DMS53 treated with DMSO at 0.1 percent for 48 hours (cell line): ENCODE measurements around the gene MYL6B.
"Not testable (repeated sequence)": the region's sequence is repeated elsewhere in the genome, so short reads cannot be mapped to it uniquely, and the experiment has no call there.

Experiments
- DNase-seq: peaks from one replicate; lab custom pipeline; 2025; ENCODE audit not compliant: unreplicated experiment; lab: John Stamatoyannopoulos, UW

MYL6B gene

DNA sequence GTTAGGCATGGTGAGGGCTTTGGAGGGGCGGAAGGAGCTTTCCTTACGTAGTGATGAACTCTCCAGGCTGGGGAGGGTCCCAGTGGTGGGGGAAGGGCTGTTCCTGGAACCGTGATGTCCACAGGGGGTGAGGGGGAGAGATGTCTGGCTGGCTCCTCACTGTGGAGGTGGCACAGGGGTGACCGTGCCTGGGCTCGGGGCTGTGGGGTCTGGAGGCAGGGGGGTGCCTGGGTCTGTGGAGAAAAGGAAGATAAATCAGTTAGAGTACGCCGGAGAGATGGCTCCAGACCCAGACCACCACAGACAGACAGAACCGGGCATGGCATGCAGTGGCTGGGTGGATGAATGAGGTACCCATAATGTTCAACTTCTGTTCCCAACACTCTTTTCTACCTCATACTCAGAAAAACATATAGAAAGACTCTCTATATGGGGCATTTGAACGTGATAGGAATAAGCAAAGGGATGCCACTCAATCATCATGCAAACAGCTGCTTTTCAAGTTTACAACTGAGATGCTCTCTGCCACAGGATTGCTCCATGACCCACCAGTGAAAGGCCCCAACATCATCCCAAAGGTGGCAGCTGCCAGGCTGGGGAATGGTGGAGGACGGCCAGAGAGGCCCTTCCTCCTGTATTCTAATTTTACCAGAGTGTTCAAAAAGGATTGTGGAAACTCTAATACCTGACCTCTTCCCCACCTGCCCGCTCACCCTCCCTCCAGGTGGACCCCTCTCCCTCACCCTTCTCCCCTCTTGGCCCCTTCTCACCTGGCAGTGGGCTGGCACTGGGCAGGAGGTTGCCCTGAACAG, 11.4 kb downstream of the MYL6B start:
- DNase-seq, result no peak

DNA sequence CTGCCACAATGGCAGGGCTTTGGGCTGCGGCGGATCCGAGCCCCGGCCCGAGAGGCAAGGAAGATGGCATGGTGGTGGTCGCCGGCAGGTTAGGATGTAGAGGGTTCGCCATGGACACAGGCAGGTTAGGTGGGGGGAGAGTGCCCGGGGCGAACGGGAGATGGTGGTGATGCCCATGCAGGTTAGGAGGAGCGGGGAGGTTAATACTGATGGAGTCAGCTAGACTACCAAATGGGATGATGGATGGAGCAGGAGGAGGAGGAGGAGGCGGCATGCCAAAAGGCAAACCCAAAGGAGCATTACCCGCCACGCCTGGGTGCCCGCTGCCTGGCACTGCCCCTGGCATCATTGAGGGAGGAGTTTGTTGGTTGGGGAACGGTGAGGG, 11.9 kb downstream of the MYL6B start:
- no peak for DNase-seq

DNA sequence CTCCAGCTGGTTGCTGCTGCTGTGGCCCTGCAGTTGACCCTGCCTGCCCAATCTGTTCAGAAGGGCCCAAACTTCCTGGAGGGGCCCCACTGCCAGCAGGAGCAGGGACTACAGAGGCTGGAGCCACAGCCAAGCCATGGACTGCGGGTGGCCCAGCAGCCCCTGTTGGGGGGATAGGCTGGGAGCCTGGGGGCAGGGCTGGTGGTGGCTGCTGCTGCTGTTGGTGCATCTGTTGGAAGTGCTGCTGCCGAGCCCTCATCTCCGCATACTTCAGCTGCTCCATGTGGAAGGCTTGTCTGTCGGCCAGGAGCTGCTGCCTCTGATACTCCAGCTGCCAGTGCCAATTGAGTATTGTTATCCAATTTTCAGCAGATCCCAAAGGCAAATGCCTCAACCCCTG, 13.0 kb downstream of the MYL6B start:
- no peak for DNase-seq

DNA sequence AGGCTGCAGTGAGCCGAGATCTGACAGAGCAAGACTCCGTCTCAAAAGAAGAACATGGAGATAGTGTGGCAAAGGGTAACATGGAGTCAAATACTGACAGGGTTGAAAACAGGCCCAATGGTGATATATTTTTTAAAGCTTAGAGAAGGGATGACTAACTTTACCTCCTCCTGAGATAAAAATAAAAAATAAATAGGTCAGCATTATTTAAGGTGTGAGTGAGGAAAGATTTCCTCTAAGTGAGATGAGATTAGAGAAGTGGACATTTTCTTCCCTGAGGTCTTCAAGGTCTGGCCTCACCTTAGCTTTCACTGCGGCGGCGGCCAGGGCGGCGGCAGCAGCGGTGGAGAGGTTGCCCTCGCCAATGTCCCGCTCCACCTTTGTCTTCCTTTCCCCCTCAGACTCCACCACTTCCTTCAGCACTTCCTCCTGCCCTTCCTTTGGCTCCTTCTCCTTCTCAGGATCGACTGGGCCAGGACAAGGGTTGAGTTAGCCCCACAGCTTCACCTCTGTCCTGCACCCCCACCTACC, 16.9 kb downstream of the MYL6B start:
- DNase-seq, result no peak

DNA sequence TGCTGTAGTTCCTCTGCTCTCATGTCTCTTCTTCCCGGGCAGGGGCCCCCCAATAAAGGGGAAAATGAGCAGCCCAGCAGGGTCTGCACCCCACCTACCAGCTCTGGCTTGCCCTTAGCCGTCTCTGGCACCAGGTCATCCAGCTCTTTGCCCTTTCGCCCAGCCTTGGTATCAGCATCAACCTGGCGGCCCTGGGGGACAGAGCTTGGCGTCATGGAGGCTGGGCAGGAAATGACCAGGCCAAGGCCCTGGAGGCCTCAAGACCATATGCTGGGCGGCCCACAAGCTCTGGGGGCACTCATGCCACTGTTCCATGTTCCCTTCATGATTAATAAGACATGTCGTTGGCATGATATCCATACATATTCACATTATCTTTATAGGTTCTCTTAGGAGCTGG, 20.5 kb downstream of the MYL6B start:
- no peak for DNase-seq

DNA sequence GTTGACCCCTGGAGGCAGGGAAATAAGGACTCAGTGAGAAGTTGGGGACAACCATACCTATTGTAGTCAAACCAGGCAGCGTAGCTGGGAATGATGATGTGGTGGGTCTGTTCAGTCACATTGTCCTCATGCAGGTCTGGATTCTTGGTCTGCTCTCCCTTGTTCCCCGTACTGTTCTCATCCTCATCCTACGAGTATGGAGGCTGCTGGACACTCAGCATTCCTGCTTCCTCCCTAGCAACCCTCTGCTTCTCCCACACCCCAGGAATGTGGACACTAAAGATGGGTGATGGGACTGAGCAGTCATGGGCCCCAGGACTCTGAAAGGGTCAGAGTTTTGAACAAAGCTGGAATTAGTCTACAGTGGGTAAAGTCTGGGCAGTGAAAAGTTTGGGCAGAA, 26.0 kb downstream of the MYL6B start:
- no peak for DNase-seq

DNA sequence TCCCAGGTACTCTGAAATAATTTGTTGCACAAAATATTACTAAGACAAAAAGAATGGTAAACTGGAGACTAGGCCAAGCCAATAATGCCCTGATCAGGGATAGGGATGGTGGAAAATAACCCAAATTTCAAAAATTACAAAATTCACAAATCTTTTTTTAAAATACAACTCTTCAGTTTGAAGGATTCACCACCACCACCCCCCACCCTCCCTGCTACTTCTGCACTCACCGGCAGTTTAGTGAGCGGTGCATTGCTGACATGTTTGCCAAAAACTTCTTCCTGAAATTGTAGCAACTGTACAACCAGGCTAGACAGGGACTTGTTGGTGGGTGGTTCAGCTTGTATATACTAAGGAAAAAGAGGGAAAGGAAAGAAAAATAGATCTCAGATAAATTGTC, 34.6 kb downstream of the MYL6B start:
- no peak for DNase-seq

DNA sequence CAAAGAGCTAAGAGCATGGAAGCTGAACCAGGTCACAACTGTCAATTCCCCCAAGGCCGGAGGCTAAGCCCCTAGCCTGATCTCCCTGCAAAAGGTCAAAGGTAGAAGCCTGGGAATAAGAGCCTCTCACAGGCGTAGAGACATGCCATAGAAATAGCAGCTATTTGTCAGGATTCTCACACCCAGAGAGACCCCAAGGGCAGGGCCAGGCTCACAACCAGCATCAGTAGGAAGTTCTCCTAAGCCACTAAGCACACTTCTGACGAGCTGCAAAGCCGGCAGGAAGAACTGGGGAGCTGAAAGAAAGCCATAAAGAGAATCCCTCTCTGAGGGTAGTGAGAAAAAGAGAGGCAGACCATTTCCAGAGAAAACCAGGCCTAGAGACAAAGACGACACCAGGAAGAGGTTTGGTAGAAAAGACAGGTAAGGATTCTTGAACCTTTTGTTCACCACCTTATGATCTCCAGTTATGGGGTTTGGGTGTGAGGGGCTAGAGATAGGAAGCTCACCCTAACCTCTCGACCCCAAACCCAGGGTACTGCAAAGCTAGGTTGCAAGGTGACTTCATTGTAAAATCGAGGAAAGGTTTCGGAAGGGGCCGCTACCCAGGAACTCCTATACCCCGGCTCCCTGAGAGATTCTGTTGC, 35.9 kb downstream of the MYL6B start:
- no peak for DNase-seq

DNA sequence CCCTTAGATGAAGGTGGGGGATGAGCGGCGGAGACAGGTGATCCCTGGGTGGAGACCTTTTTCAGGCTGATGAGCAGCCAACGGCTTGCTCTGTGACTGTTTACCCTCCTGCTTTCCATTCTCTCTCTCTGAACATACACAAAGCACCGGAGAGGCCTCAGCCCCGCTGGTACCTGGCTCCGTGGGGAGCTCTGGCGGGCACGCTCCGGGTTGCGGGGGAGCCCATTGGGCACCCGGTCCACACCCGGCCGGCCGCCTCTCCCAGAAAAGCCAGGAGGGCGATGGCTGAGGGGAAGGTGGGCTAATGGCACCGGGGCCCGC, 36.4 kb downstream of the MYL6B start:
- DNase-seq, result no peak

DNA sequence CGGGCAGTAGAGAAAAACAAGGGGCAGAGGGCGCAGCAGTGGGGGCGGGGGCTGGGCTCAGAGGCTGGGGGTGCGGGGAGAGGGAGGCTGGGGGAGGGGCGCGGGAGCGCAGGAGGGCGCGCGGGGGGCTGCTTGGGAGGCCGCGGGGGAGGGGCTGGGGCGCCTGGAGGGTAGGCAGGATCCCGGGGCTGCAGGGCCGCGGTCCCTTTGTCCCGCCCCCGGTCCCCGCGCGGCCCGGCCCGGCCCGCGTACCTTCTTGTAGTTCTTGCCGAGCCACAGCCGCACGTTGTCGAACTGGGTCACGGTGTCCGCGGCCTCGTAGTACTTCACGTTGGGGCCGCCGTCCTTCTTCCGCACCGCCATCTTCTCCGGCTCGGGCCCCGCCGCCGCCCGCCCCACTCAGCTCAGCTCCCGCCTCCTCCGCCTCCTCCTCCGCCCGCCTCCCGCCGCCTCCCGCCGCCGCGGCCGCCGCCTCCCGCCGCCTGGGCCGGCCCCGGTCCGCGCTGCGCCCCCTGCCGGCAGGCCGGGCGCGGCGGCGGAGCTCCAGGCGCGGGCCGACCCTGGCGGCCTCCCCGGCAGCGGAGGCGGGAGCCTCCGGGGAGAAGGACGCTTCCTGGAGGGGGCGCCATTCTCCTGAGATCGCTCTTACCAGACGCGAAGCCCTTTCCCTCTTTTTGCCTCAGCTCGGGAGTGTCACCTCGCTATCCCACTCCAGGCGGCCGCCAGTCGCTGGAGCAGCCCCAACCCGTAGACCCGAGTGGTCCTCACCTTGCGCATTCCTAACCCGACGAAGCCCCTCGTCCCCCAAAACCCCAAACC, 36.9 kb downstream of the MYL6B start, which contains the start of gene SMARCC2:
SMARCC2 (minus strand) TSS at position 385 of the 819 bp plus-strand sequence; CDS start at position 363, 22 bp downstream.
- peak; percentile 92 for DNase-seq

DNA sequence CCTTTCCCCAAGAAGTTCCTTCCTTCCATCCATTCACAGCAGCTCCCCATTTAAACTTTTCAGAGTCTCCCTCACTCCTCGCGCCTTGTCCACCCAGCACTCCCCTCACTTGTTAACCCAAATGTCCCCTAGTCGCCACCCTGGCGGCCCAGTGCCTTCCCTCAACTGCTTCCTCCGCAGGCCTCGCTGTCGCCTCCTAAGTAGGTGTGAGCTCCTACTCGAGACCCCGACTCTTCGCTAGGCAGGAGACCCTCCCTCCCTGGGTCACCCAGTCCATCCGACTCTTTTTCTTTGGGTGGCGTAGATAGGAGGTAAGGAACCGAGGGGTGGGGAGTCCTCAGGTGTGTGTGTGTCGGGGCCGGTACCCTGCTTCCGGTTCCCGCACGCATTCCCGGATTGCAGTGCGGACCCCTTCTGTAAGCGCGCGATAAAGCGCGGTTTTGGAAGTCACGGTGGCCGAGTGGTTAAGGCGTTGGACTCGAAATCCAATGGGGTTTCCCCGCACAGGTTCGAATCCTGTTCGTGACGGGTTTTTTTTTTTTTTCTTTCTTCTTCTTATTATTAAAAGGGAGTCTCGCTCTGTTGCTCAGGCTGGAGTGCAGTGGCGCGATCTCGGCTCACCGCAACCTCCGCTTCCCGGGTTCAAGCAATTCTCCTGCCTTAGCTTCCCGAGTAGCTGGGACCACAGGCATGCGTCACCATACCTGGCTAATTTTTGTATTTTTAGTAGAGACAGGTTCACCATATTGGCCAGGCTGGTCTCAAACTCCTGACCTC, 37.7 kb downstream of the MYL6B start:
- DNase-seq, result peak; percentile 77

DNA sequence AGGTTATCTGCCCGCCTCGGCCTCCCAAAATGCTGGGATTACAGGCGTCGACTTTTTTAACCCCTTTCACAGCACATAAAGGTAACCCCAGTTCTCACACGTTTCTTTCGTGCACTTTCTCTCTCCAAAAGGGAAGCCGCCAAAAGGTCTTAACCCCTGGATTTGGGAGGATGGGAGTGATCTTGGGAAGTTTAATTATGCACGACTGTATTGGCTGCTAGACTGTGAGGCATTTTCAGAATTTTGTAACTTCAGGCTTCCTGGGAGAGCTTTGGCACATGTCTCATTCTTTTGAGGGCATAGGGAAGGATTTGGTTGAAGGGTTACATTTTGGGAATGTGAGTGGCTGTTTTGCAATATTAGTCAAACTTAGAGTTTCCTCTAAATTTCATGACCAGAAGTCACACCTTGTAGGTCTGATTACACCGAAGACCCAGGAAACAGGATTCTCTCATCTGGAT, 38.3 kb downstream of the MYL6B start:
- DNase-seq, result no peak

DNA sequence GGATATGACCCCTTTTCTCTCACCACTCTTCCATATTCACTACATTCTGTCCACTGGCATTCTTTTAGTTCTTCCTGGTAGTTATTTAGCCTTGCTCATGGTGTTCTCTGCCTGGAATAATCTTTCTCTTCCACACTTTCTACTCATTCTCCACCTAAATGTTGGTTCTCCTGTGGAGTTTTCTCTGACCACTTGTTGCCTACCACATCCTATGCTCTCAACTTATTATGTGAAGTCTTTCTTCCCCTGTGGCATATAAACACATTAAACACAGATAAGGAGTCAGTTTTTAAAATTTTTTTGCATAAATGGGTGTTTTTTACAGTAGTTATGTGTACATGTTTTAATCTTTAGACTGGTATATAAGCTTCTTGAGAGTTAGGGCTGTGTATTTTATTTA, 40.2 kb downstream of the MYL6B start:
- no peak for DNase-seq

DNA sequence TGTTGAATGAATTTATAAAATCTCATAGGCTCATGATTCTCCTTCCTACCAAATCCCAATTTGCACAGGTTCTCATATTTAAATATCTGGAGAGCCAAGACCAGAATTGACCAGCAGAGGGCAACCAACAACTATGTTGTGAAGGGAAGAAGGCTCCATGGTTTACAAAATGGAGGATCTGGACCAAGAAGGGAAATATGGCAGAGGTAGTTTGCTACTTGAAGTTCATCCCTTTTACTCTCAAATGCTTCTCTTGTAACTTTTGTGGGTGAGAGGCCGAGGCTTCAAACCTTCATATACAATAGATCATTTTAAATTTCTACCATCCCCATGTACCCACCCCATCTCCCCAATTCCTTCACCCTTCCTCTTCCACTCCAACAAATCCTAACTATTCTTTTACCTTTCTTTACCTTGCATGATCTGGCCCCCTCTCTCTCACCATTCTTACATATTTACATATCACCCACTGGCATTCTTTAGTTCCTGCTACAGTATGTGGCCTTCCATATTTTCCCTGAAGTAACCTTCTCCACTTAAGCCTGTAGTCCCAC, 40.7 kb downstream of the MYL6B start:
- DNase-seq, result peak; percentile 82

DNA sequence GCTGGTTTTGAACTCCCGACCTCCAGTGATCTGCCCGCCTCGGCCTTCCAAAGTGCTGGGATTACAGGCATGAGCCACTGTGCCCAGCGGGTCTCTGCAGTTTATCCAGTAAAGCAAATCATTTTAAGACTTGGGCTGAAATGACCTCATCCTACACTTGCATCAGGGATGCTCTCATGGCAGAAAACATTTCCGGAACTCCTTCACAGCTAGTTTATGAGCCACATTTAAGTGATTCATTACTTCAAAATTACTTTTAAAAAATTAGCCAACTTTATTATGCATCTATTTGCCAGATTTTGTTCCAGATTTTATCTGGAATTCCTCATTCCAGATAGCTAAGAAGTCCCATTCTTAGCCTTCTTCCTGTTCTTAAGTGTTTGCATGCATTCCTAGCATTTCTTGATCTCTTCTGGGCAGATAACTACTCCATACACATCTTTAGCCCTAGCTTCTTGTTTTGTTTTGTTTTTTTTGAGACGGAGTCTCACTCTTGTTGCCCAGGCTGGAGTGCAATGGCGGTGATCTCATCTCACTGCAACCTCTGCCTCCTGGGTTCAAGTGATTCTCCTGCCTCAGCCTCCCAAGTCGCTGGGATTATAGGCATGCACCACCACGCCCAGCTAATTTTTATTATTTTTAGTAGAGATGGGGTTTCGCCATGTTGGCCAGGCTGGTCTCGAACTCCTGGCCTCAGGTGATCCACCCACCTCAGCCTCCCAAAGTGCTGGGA, 44.6 kb downstream of the MYL6B start:
- DNase-seq, result not testable (repeated sequence)

DNA sequence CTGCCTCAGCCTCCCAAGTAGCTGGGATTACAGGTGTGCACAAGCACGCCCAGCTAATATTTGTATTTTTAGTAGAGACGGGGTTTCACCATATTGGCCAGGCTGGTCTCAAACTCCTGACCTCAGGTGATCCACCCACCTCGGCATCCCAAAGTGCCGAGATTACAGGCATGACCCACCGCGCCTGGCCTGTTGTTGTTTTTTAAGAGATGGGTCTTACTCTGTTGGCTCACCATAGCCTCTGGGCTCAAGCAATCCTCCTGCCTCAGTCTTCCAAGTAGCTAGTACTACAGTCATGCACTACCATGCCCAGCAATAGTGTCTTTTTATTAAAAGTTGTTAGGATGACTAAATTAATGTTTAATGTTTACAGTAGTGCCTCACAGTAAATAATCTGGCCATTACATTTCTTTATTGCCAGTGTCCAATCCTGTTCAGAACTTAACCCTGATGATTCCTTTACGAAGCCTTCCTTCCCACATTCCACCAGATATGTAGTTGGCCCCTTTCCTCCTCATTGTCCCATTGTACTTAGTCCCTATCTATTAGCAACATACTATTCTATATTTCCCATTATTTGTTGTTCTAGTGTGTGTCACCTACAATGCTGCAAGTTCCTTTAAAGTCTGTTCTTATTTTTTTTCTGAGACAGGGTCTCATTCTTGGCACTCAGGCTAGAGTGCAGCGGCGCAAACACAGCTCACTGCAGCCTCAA, 45.7 kb downstream of the MYL6B start:
- no peak for DNase-seq

DNA sequence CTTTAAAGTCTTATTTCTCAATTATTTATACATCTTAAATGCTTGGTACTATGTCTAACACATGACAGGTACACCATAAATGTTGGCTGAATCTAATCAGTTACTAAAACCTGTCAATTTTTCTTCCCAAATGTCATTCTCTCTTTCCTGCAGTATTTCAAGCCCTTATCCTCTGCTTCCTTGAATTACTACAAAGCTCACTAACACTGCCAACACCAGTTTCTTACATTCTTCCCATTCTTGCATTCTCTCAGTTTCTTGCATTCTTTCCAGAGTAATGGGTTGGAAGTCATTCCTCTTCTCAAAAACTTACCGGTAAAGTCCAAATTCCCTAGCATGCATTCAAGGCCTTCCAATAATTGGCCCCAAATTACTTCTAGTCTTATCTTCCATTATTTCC, 46.4 kb downstream of the MYL6B start:
- no peak for DNase-seq

DNA sequence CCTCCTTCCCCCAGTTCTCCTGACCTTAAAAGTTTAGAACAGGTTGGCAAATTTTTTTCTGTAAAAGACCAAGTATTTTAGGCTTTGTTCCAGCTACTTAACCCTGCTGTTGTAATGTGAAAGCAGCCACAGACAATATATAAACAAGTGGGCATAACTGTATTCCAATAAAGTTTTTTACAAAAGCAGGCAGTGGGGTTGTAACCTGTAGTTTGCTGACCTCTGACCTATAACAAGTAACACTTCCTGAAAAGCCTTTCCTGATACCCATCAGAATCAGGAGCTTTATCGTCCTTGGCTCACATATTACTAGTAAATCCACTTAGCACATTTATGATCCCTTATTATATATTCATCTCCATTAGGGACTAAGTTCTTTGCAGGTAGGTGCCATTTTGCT, 50.0 kb downstream of the MYL6B start:
- DNase-seq, result no peak

DNA sequence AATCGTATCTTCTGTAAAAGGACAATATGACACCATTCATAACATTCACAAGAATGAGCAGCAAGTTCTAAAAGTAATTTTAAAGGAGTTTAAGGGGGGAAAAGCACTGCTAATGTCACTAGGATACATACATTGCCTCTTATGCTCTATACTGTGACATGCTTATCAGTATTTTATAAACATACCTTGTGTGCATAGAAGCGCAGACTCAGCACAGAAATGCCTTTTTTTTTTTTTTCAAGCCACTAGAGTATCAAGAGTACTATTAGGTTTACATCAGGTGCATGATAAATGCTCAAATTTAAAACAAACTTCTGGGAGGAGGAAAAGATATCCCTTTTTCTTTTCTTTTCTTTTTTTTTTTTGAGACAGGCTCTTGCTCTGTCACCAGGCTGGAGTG, 50.5 kb downstream of the MYL6B start:
- no peak for DNase-seq
